Amygdala (tissue), 56 donors: Measurements from ENCODE around the gene ELAVL1.

ENCODE experiments used
- DNase-seq, 56 donors: peaks; one replicate each; lab custom pipeline; 2025; lab: John Stamatoyannopoulos, UW

ELAVL1 gene

GRCh38 chr19:7916103-7916954 is 89.1 kb downstream of the ELAVL1 start:
- peak in 5 of 56 donors; percentile 6 to 52 (median 31) for DNase-seq

GRCh38 chr19:7915250-7916102 is 90.0 kb downstream of the ELAVL1 start:
- DNase-seq, result no peak

- no peak for DNase-seq
Observed at GRCh38 chr19:7914598-7915045, 90.8 kb downstream of the ELAVL1 start, which contains the start of gene TGFBR3L. Gene TGFBR3L (plus strand): TSS chr19:7914830.

- no peak for DNase-seq
Observed at GRCh38 chr19:7914099-7914498, 91.3 kb downstream of the ELAVL1 start.

- no peak for DNase-seq
Observed at GRCh38 chr19:7913652-7914051, 91.8 kb downstream of the ELAVL1 start.

GRCh38 chr19:7912697-7913564 is 92.5 kb downstream of the ELAVL1 start:
- DNase-seq, result no peak

GRCh38 chr19:7912144-7912696 is 93.2 kb downstream of the ELAVL1 start:
- DNase-seq, result no peak

GRCh38 chr19:7911508-7912143 is 93.8 kb downstream of the ELAVL1 start:
- DNase-seq, result no peak

- no peak for DNase-seq
Observed at GRCh38 chr19:7910321-7911161, 94.9 kb downstream of the ELAVL1 start.

GRCh38 chr19:7909471-7910067 is 95.9 kb downstream of the ELAVL1 start:
- no peak for DNase-seq

GRCh38 chr19:7908742-7909461 is 96.5 kb downstream of the ELAVL1 start:
- DNase-seq, result no peak
